Stimulated activated CD8-positive, alpha-beta memory T cell treated with anti-CD3 and anti-CD28 coated beads, Interleukin-15, amount 100 ng/mL, for 4 hours (primary cell): ENCODE measurements around the gene CYP2U1.
A peak's percentile ranks its signal among the peaks of the same experiment; 100 is the strongest.
"Not testable (repeated sequence)": the region's sequence is repeated elsewhere in the genome, so short reads cannot be mapped to it uniquely, and the experiment has no call there.

Experiments
- DNase-seq, 2 donors: peaks; one replicate each; pipeline ENCODE4 v3.0.0-alpha.2; 2020; ENCODE audit warnings: low read depth in 2 of 2

The CYP2U1 gene

DNA sequence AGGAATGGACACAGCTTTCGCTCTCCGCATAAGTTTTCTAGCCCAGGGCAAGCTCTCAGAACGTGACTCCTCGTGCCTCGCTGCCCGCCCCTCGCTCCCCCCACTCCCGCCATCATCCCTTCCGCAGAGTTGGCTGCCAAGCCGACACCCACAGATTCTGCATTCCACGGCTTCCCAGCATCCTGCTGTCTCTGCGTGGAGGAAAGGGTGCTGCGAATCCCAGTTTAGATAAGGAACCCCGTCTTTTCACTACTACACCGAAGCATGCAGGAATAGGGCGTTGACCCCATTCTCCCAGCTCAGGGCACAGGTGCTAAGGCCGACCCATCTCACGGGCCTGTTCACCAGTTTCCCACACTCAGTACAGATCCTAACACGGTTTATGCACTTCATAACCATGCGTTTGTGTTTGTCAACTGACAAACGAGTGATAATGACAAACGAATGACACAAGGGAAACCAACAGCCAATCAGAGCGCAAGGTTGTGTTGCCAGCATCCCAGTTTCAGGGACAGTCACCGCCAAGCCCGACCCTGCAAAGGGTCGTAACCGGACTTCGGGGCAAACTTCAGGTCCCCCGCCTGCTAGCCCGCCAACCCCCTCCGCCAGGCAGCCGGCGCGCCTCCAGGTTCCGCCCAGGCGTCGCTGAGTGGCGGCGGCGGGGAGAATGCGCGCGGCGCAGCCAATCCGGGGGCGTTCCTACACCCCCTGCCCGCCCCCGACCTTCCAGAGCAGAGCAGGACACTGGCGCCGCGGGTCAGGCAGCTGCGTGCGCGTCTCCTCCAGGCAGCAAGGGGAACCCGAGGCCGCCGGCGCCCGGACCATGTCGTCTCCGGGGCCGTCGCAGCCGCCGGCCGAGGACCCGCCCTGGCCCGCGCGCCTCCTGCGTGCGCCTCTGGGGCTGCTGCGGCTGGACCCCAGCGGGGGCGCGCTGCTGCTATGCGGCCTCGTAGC, at the start of gene CYP2U1:
CYP2U1 (plus strand) TSS at position 729 of the 954 bp plus-strand sequence; CDS start at position 824, 95 bp downstream.
- DNase-seq, result peak; percentile 56 to 67

DNA sequence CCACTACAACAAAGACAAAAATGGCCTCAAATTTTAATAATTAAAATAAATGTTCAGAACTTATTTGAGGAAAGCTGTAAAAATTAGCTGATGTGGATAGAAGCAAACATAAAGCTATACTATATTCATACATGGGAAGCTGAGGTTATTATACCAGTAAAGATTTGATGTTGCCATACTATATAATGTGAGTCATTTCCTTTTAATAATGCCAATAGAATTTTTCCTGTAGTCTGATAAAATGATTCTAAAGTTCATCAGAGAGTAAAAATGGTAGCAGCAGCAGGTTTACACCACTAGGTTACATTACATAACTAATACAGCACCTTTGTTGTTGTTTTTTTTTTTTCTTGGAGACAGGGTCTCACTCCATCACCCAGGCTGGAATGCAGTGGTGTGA, 45.5 kb upstream of the CYP2U1 start:
- DNase-seq, result no peak

DNA sequence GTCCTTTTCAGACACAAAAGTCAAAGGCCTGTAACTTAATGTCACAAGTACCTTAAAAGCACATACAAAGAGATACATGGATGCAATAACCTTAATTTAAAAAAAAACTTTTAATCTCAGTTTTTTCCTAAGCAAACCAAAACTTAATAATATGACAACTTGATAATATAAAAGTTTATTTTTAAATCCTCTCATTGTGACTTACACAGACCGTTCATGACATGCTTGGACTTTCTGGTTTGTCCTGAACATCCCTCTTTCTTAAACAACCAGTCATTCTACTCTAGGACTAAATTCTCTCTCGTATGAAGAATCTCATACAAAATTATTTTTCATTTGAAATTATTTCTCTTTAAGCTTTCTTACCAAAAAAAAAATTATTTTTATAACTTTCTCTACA, 43.1 kb upstream of the CYP2U1 start:
- DNase-seq, result no peak

DNA sequence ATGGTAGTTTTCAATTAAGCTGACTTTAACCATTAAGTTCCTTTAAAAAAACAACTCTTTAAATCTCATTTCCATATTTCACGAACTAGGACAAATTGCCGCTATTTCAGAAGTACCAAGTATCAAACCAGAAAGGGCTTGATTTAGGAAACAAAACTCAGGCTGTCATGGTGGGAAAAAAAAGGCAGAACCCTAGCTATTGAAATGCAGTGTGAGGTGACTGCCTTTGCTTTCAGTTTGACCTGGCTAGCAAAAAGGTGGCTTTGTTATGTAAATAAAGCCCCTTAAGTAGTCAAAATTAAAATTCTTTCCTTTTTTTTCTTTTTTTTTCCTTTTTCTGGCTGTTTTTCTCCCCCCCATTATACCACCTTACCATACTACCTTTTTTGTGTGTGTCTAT, 40.6 kb upstream of the CYP2U1 start:
- DNase-seq, result no peak

DNA sequence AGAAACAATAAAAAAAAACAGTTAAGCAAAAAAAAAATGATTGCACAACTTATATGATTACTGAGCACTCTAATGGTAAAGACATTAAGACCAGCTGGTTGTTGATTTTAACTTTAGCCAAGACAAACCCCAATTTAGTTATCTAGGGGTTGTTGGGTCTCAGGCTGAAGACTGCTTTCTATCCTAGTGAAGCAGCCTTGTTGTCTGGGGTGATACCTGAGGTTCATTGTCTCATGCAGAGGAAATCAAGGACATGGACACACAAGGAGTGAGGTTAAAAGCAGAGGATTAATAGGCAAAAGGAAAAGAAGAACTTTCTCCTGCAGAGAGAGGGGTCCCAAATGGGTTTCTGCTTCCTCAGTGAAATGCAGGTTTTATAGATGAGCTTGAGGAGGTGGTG, 40.0 kb upstream of the CYP2U1 start:
- DNase-seq, result no peak

DNA sequence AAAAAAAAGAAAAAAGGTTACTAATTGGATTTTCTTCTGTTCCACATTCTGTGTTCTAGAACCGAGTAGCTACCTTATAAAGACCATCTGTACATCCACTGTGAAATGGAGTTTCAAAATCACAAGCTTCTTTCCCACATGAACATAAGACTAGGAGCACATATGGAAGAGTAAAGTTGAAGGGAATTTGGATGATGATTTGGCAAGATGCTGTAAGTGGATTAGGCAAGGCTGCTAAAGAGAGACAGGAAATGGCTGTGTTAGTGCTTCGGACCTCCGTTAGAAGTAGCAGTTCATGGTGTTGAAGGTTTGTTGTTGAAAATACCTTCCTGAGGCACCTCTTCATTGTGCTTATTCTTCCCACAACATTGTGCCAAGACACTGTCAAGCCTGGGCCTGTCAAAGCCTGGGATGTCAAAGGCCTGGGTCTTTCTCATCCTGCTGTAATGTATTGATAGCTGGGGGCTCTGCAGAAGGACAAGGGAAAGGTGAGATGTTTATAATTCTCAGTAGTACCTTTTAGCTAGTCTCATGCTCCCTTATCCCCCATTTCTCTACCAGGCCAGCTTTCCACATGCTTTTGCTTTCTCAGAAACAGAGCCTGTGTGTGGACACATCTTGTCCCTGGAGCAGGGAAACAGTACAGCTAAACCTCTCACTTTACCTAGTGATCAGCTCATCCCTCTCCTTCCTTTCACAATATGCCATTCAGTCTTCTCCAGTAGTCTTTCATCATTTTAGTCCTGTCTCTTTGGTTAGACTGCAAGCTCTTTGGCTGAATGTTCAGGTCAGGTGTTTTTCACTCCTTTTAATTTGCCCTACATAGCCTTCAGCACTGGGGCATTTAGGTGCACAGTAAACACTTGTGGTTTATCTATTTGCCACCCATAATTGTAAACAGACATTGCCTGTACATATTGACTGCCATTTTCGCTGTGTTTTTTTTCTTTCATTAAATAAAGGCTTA, 37.9 kb upstream of the CYP2U1 start:
- no peak for DNase-seq

DNA sequence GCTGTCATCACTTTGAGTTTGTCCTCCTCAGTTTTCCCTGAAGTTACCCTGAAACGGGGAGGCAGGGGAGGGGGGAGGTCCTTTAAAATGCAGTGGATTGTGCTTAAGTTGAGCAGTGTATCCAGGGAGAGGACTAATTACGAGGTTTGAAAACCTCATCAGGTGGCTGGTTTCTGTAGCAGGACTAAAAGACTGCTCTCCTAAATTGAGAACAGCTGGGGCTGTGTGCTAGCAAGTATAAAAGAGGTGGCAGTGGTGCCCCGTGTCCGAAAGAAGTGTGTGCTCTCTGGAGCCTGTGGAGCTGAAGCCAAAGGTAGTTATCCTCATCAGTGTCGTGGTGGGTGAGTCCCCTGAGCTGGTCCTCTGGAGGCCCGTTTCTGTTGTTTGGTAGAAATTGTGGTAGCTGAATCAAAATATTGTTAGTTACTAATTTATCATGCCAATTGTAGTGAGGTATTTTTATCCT, 37.2 kb upstream of the CYP2U1 start:
- no peak for DNase-seq

DNA sequence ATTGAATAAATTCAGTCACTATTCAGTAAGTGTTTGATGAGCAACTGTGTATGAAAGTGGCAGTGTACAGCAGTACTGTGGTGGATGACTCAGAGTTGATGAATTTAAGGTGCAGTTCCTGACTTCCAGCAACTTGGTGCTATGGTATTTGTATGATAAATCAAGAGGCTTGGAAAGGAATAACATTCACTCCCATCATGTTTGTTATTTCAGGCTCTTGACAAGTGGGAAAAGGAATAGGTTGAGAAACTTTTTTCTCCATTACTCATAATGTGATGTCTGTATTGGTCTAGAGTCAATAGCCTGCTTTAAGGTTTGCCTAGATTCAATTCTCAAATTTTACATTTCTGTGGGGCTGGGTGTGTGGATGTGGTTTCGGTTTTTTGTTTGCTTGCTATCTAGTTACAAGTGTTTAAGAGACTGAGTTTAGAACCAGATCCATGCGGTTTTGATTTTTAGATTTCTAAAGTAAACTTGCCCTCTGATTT, 35.1 kb upstream of the CYP2U1 start:
- DNase-seq, result no peak

DNA sequence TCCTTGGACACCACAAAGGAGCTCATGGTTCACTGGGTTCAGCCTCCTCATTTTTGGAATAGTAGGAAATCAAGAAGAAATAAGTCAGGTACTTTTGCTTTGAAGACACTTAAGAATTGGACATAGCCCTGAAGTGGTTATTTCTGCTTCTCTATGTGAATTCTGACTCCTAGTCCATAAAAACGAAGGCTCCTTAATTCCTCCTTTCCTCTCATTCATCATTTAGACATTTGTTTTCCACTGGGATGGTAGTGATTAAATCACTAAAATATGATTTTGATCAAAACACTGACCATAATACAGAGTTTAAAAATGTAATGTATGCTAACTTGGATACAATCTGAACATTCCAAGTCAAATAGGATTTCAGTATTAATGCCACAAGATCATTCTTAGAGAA, 34.7 kb upstream of the CYP2U1 start:
- no peak for DNase-seq

DNA sequence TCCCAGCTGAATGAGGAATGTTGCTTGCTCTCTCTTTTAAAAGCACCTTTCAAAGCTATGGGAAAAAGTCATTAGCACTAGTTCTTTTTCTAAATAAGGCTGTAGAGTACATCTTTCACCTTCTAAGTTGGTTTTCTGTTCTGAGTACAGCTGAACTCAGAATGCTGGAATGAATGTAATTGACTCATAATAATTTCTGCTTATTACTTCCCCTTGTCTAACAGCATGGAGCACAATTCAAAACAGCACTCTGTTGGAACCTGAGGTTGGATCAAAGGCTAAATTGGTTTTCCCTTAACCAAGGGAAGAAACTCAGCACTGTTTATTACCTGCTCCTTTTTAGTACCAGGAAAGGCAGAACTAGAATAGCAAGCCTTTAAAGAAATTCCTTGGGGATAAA, 33.5 kb upstream of the CYP2U1 start:
- no peak for DNase-seq

DNA sequence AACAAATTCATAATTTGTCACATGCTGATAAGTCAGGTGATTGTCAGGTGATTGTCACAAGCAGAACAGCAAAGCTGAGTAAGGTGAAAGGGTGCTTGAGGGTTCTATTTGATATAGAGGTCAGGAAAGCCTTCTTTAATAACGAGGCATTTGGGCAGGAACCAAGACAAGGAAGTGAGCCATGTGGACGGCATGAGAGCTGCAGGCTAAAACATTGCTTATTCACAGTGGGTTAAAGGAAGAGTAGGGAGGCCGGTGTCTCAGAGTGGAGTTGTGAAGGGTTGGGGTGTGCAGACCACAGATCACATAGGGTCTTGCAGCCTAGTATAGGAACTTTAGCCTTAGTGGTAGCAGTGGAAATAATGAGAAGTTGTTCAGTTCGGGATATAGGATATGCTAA, 31.3 kb upstream of the CYP2U1 start:
- DNase-seq, result no peak

DNA sequence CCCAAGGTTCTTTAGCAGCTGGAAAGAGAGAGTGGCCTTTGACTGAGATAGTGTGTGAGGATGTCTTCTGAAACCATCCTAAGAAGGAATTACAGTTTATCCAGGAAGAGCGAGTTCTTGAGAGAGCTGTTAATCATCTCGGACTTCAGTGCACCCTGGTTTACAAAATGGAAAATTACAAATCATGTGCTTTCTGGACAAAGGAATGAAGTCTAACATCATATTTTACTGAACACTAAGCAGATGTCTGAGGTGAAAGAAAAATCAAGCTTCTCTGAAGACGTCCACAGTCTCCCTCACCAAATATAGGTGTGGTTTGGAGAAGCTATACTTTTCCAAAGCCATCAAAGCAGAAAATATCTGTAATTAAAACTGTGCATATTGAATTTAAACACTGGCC, 30.8 kb upstream of the CYP2U1 start:
- no peak for DNase-seq

DNA sequence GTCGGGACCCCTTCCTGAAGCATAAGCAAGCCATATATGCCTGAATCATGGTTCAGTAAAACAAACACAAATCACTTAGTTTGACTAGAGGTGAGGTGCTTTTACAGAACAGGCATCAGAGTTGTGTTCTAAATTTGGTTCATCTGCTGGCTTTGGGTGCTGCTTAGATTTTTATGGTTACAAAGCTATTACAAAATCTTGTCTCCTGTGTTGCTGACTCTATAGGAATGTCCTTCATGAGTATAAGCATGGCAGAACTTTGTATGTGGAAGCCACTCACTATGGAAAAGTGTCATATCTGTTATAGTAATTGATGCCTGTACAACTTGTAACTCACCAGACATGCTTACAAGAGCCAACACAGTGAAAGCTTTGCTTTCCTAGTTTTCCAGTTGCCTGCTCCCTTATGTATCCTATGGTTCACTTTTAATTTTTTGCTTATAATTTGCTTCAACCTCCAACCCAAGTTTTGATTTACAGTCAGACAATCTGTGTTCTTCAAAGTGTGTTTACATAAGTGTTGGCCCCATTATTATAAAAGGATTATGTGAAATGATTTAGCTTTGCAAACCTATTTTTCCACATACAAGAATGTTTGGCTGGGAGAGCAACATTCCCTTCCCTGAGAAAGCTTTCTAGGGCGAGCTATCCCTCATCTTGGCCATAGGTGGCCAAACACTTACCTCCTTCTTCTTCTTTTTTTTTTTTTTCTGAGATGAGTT, 30.0 kb upstream of the CYP2U1 start:
- DNase-seq, result no peak

DNA sequence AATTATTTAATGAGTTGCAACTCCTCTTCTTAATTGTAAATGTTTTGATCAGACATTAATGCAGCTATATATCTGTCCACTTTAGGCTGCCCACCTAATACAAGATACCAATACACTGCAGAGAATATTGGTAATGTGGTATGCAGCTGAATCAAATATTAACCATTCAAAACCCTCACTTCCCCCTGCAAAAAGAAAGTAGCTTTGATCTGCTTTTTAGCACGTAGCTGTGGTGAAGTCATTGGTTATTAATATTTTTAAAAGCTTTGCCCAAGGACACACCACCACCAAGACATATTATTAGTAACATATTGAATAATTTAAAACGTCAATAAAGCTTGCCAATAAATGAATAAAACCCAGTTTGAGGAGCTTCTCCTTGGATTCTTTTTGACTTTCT, 28.6 kb upstream of the CYP2U1 start:
- DNase-seq, result no peak

DNA sequence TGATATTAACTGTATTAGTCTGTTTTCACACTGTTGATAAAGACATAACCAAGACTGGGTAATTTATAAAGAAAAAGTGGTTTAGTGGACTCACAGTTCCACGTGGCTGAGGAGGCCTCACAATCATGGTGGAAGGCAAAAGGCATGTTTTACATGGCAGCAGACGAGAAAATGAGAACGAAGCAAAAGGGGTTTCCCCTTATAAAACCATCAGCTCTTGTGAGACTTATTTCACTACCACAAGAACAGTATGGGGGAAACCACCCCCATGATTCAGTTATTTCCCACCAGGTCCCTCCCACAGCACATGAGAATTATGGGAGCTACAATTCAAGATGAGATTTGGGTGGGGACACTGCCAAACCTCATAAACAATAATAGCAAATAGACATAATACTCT, 26.3 kb upstream of the CYP2U1 start:
- not testable (repeated sequence) for DNase-seq

DNA sequence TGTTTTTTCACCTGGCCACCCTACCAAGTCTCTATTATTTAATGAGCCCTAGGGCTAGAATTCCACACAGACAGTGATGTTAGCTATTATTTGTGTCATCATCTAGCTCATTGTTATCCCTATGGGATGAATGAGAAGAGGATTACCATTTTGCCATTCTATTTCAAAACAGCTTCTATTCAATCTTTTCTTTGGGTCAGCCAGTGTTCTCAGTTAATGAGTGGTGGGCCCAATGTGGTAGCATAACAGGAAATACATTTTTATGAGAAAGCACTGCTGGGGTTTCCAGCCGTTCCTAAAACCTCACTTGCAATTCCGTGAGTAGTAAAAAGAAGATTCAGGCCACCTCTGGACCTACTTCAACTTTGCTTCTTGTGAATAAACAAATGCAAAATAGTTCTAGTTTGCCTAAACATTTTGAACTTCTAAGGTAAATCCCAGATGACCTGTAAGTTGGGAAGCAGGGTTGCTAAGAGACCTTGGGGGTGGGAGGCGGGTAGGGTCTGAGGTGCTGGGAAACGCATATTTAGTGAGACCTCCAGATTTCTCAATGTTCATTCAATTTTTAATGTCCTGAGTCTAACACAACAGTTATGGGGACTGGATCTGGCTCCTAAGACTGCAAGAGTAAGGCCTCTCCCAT, 24.8 kb upstream of the CYP2U1 start:
- DNase-seq, result no peak

DNA sequence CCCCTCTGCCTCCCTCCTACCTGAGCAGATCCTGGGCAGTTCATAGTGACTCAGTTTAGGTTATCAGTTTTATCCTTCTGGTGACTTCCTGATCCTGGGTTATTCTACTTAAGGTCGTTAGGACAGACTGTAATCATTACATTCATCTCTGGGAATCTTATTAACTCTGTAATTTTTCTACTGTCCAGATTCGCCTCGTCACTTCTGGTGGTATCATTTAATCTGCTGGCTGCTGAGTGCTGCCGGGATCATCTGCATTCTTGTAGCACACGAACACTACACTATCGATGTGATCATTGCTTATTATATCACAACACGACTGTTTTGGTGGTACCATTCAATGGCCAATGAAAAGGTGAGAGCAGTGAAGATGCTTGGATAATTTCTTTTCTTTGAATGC, 23.0 kb upstream of the CYP2U1 start:
- DNase-seq, result no peak

DNA sequence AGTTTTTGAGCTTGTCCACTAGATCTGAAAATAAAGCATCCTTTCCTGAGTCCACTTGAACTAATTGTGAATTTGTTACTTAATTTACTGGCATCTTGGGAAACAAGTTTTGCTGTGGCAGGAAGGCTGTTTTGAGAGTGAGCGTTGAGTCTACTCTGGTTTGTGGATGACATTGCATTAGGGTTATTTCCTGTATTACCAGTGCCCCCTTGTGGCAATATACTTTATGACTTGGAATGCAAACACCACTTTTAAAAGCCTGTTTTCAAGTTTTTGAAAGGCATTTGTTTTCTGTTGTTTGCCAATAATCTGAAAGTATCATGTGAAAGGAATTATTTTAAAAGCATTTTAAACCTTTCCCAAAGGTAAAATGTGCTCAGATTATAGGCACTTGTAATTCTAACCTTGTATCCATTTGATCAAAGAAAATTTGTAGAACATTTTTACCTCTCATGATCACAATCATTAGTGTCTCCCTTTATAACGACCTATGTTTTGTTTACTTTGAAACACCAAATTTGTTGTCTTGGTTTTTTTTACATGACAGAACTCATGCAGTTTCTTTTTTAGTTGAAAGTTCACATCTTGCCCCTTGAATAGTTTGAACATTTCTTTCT, 18.0 kb upstream of the CYP2U1 start:
- no peak for DNase-seq

DNA sequence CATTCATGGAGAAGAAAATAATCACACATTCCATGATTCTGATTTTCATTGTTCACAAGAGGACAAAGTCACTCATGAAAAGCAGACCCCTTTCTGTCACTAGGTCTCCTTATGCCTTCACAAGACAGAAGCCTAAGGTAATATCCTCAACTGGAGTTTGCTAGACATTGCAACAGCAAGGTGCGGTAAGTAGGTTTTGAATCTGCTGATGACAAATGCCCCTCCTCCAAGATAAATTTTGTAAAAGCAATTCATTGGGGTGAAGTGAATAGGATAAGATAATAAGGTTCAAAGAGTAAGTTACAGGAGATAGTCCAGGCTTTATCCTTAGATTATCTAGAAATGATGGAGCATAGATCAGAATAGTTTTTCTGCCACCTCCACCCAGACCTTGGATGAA, 16.1 kb upstream of the CYP2U1 start:
- no peak for DNase-seq

DNA sequence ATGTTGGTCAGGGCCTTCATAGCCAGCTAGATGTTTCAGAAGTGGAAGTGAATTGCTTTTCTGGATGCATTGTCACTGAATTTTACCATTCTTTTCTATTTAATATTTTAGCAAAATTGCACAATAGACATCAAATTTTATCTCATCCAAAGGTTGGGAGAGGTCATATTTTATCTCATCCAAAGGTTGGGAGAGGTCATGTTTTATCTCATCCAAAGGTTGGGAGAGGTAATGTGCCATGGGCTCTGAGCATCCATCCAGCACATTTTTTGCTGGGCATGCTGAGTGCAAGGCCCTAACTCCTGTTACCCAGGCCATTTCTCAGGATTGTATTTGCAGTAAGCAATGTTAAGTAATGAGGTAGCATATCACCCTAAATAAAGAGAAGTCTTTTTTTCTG, 14.7 kb upstream of the CYP2U1 start:
- DNase-seq, result no peak

DNA sequence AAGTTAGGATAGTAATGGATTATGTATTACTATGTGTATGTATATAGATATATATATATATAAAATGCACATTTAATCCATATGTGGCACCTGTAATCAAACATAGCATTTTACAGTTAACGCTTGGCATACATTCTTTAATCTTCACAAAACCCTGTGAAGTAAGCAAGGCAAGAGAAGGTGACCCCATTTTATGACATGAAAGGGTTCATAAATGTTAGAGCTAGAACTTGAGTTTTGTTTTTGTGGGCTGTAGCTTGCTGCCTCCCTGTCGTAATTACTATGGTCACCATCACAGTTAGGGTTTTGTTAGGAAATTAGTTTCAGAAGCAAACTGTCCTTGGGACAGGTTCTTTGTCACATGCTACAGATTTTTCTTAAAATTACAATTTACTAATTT, 13.8 kb upstream of the CYP2U1 start:
- DNase-seq, result no peak
